NCI-H1105 treated with DMSO at 0.1 percent for 48 hours (cell line): ENCODE measurements around the gene CENPN.
A peak's percentile ranks its signal among the peaks of the same experiment; 100 is the strongest.

Experiments
- DNase-seq: peaks from one replicate; lab custom pipeline; 2025; lab: John Stamatoyannopoulos, UW

CENPN gene

GRCh38 chr16:81006813-81007695 is at the start of gene CENPN, which contains the start of gene CMC2:
TSS of gene CENPN (plus strand) at chr16:81007214. CDS start at chr16:81011940, 4,726 bp downstream.
TSS of gene CMC2 (minus strand) at chr16:81006885. CDS start at chr16:80997394, 9,491 bp downstream.
- DNase-seq, result peak; percentile 86

GRCh38 chr16:80958284-80958683 is 48.7 kb upstream of the CENPN start:
- DNase-seq, result no peak

- no peak for DNase-seq
These were observed 44.1 kb upstream of the CENPN start for GRCh38 chr16:80962879-80963278.

- DNase-seq, result no peak
These were observed 42.7 kb upstream of the CENPN start for GRCh38 chr16:80964351-80964750.

GRCh38 chr16:80966617-80967016 is 40.4 kb upstream of the CENPN start:
- no peak for DNase-seq

GRCh38 chr16:80968386-80969113 is 38.5 kb upstream of the CENPN start:
- DNase-seq, result no peak

- DNase-seq, result no peak
These were observed 37.9 kb upstream of the CENPN start for GRCh38 chr16:80969114-80969484.

- no peak for DNase-seq
These were observed 35.2 kb upstream of the CENPN start for GRCh38 chr16:80971819-80972218.

- DNase-seq, result no peak
These were observed 34.4 kb upstream of the CENPN start for GRCh38 chr16:80972611-80973010.

GRCh38 chr16:80973991-80974390 is 33.0 kb upstream of the CENPN start:
- no peak for DNase-seq

- DNase-seq, result no peak
These were observed 32.2 kb upstream of the CENPN start for GRCh38 chr16:80974649-80975376.

GRCh38 chr16:80976946-80977345 is 30.1 kb upstream of the CENPN start:
- no peak for DNase-seq

GRCh38 chr16:80981103-80981502 is 25.9 kb upstream of the CENPN start:
- DNase-seq, result no peak

GRCh38 chr16:80982646-80983045 is 24.4 kb upstream of the CENPN start:
- DNase-seq, result no peak

- peak; percentile 1 for DNase-seq
These were observed 22.7 kb upstream of the CENPN start for GRCh38 chr16:80984124-80984892.

GRCh38 chr16:80985611-80986010 is 21.4 kb upstream of the CENPN start:
- DNase-seq, result no peak

- DNase-seq, result no peak
These were observed 20.5 kb upstream of the CENPN start for GRCh38 chr16:80986557-80986956.

GRCh38 chr16:80988756-80989155 is 18.3 kb upstream of the CENPN start:
- DNase-seq, result no peak

- no peak for DNase-seq
These were observed 17.2 kb upstream of the CENPN start for GRCh38 chr16:80989801-80990200.

GRCh38 chr16:80990577-80990976 is 16.4 kb upstream of the CENPN start:
- no peak for DNase-seq

- DNase-seq, result no peak
These were observed 16.0 kb upstream of the CENPN start for GRCh38 chr16:80990978-80991377.
